ENCODE measurements around the gene HLA-DRB1. TPM values are rescaled to one million over a fixed set of nuclear protein-coding genes. Genes with fewer than 3 reads are reported as not detected.
"Not testable (repeated sequence)": the region's sequence is repeated elsewhere in the genome, so short reads cannot be mapped to it uniquely, and the experiment has no call there.

The HLA-DRB1 gene
- total RNA-seq (186 TPM), polyA plus RNA-seq (100 to 1,000 TPM in 3 of 4 donors, 10 to 100 TPM in 1; 95.6 to 306 (median 262) TPM)

- no peaks in the 10 kb centered on the region for H3K36me3 Mint-ChIP-seq
- peaks cover 15 to 42% (median 28%) of the 10 kb centered on the region in 4 donors for H3K4me1 Mint-ChIP-seq
- Histone ChIP-seq H3K27ac (ENCODE audit: insufficient read depth, low read length, poor library complexity, severe bottlenecking) (peak within 1 kb of the TSS; percentile 41), H3K4me1 (ENCODE audit: control insufficient read depth, insufficient read depth, low read length, poor library complexity, severe bottlenecking) (no peaks in the 10 kb centered on the region), H3K4me3 (ENCODE audit: low read depth, low read length) (peak within 1 kb of the TSS; percentile 83), H3K36me3 (ENCODE audit: control insufficient read depth, insufficient read depth, low read length) (no peaks in the 10 kb centered on the region), H3K27me3 (ENCODE audit: control insufficient read depth, insufficient read depth, low read length) (no peaks in the 10 kb centered on the region), H3K9me3 (ENCODE audit: control insufficient read depth in 2 of 2, low read length in 2 of 2) (no peaks in the 10 kb centered on the region)
- H3K27me3 Mint-ChIP-seq = no peaks in the 10 kb centered on the region
- peaks cover 0 to 3% (median 0%) of the 10 kb centered on the region in 7 donors for H3K9me3 Mint-ChIP-seq
- H3K4me3 Mint-ChIP-seq = peak within 1 kb of the TSS; percentile 79 to 95 (median 85)
- peak within 1 kb of the TSS; percentile 69 to 85 (median 78) for H3K27ac Mint-ChIP-seq
- DNase-seq (peak; percentile 12 to 68 (median 20)), ATAC-seq (ENCODE audit: low read depth in 2 of 2) (peak; percentile 82 to 88)
Measured at GRCh38 chr6:32589596-32590449, at the start of gene HLA-DRB1. HLA-DRB1 (minus strand) TSS chr6:32589848; CDS start chr6:32589742, 106 bp downstream.

- Histone ChIP-seq H3K27me3 (ENCODE audit: control insufficient read depth, insufficient read depth, low read length) (no peaks in the 10 kb centered on the region), H3K36me3 (ENCODE audit: control insufficient read depth, insufficient read depth, low read length) (no peaks in the 10 kb centered on the region), H3K27ac (ENCODE audit: insufficient read depth, low read length, poor library complexity, severe bottlenecking) (no peak overlapping the region), H3K4me3 (ENCODE audit: low read depth, low read length) (peak overlapping the region; percentile 37), H3K9me3 (ENCODE audit: control insufficient read depth in 2 of 2, low read length in 2 of 2) (no peaks in the 10 kb centered on the region), H3K4me1 (ENCODE audit: control insufficient read depth, insufficient read depth, low read length, poor library complexity, severe bottlenecking) (no peaks in the 10 kb centered on the region)
- Mint-ChIP-seq H3K4me1 (peaks cover 8 to 70% (median 33%) of the 10 kb centered on the region in 4 donors), H3K27me3 (no peaks in the 10 kb centered on the region), H3K9me3 (no peaks in the 10 kb centered on the region), H3K27ac (peak overlapping the region in 1 of 3 donors; percentile 90), H3K4me3 (peak overlapping the region in 3 of 4 donors; percentile 48 to 96 (median 85)), H3K36me3 (peaks cover 7% of the 10 kb centered on the region)
- no peak for DNase-seq
- no peak for ATAC-seq (ENCODE audit: low read depth in 2 of 2)
Measured at GRCh38 chr6:32638532-32639219, 49.0 kb upstream of the HLA-DRB1 start.

- no peak for DNase-seq
- Mint-ChIP-seq H3K4me1 (peaks cover 8 to 68% (median 31%) of the 10 kb centered on the region in 4 donors), H3K9me3 (no peaks in the 10 kb centered on the region), H3K4me3 (peak overlapping the region in 2 of 4 donors; percentile 76 to 96), H3K36me3 (peaks cover 7% of the 10 kb centered on the region), H3K27ac (peak overlapping the region in 1 of 3 donors; percentile 90), H3K27me3 (no peaks in the 10 kb centered on the region)
- Histone ChIP-seq H3K9me3 (ENCODE audit: control insufficient read depth in 2 of 2, low read length in 2 of 2) (no peaks in the 10 kb centered on the region), H3K27me3 (ENCODE audit: control insufficient read depth, insufficient read depth, low read length) (no peaks in the 10 kb centered on the region), H3K36me3 (ENCODE audit: control insufficient read depth, insufficient read depth, low read length) (no peaks in the 10 kb centered on the region), H3K4me1 (ENCODE audit: control insufficient read depth, insufficient read depth, low read length, poor library complexity, severe bottlenecking) (no peaks in the 10 kb centered on the region), H3K27ac (ENCODE audit: insufficient read depth, low read length, poor library complexity, severe bottlenecking) (no peak overlapping the region), H3K4me3 (ENCODE audit: low read depth, low read length) (peak overlapping the region; percentile 74)
- no peak for ATAC-seq (ENCODE audit: low read depth in 2 of 2)
Measured at GRCh38 chr6:32637883-32638282, 48.2 kb upstream of the HLA-DRB1 start.

- H3K27ac Mint-ChIP-seq = peak within 1 kb of the TSS; percentile 62 to 90 (median 87)
Measured at GRCh38 chr6:32637219-32637880, 47.7 kb upstream of the HLA-DRB1 start, which contains the start of gene HLA-DQA1. HLA-DQA1 (plus strand) TSS chr6:32637406; CDS start chr6:32637459, 53 bp downstream.

GRCh38 chr6:32635526-32636123 is 46.0 kb upstream of the HLA-DRB1 start:
- H3K27ac Mint-ChIP-seq = no peak overlapping the region

More at GRCh38 chr6:32637219-32637880, 47.7 kb upstream of the HLA-DRB1 start, which contains the start of gene HLA-DQA1:
- H3K9me3 ChIP-seq (ENCODE audit: control insufficient read depth in 2 of 2, low read length in 2 of 2) = no peaks in the 10 kb centered on the region
- DNase-seq (peak; percentile 22 to 74 (median 42)), ATAC-seq (ENCODE audit: low read depth in 2 of 2) (peak; percentile 57 to 75)
- Mint-ChIP-seq H3K36me3 (peaks cover 7% of the 10 kb centered on the region), H3K9me3 (no peaks in the 10 kb centered on the region), H3K4me1 (peaks cover 9 to 63% (median 29%) of the 10 kb centered on the region in 4 donors), H3K4me3 (peak within 1 kb of the TSS; percentile 72 to 96 (median 84)), H3K27me3 (no peaks in the 10 kb centered on the region)
- no peaks in the 10 kb centered on the region for H3K36me3 ChIP-seq (ENCODE audit: control insufficient read depth, insufficient read depth, low read length)
- H3K27ac ChIP-seq (ENCODE audit: insufficient read depth, low read length, poor library complexity, severe bottlenecking) = peak within 1 kb of the TSS; percentile 57
- no peaks in the 10 kb centered on the region for H3K27me3 ChIP-seq (ENCODE audit: control insufficient read depth, insufficient read depth, low read length)
- H3K4me3 ChIP-seq (ENCODE audit: low read depth, low read length) = peak within 1 kb of the TSS; percentile 74
- no peaks in the 10 kb centered on the region for H3K4me1 ChIP-seq (ENCODE audit: control insufficient read depth, insufficient read depth, low read length, poor library complexity, severe bottlenecking)

GRCh38 chr6:32629793-32630192 is 40.1 kb upstream of the HLA-DRB1 start:
- not testable (repeated sequence) for H3K27me3 Mint-ChIP-seq; H3K36me3 Mint-ChIP-seq; ATAC-seq (ENCODE audit: low read depth in 2 of 2); H3K9me3 ChIP-seq (ENCODE audit: control insufficient read depth in 2 of 2, low read length in 2 of 2); H3K27ac ChIP-seq (ENCODE audit: insufficient read depth, low read length, poor library complexity, severe bottlenecking); H3K36me3 ChIP-seq (ENCODE audit: control insufficient read depth, insufficient read depth, low read length); H3K4me1 ChIP-seq (ENCODE audit: control insufficient read depth, insufficient read depth, low read length, poor library complexity, severe bottlenecking); H3K4me3 Mint-ChIP-seq; H3K27me3 ChIP-seq (ENCODE audit: control insufficient read depth, insufficient read depth, low read length); H3K9me3 Mint-ChIP-seq; H3K4me3 ChIP-seq (ENCODE audit: low read depth, low read length); DNase-seq
- Mint-ChIP-seq H3K4me1 (peaks cover 11 to 50% (median 28%) of the 10 kb centered on the region in 4 donors), H3K27ac (peak overlapping the region in 1 of 3 donors; percentile 23)

More at GRCh38 chr6:32635526-32636123, 46.0 kb upstream of the HLA-DRB1 start:
- Histone ChIP-seq H3K27me3 (ENCODE audit: control insufficient read depth, insufficient read depth, low read length) (no peaks in the 10 kb centered on the region), H3K9me3 (ENCODE audit: control insufficient read depth in 2 of 2, low read length in 2 of 2) (no peaks in the 10 kb centered on the region), H3K36me3 (ENCODE audit: control insufficient read depth, insufficient read depth, low read length) (no peaks in the 10 kb centered on the region), H3K4me1 (ENCODE audit: control insufficient read depth, insufficient read depth, low read length, poor library complexity, severe bottlenecking) (no peaks in the 10 kb centered on the region), H3K27ac (ENCODE audit: insufficient read depth, low read length, poor library complexity, severe bottlenecking) (no peak overlapping the region), H3K4me3 (ENCODE audit: low read depth, low read length) (no peak overlapping the region)
- no peaks in the 10 kb centered on the region for H3K27me3 Mint-ChIP-seq
- no peak for DNase-seq
- H3K9me3 Mint-ChIP-seq = peaks cover 0 to 1% (median 0%) of the 10 kb centered on the region in 7 donors
- ATAC-seq (ENCODE audit: low read depth in 2 of 2) = no peak
- peaks cover 9 to 46% (median 20%) of the 10 kb centered on the region in 4 donors for H3K4me1 Mint-ChIP-seq
- H3K4me3 Mint-ChIP-seq = no peak overlapping the region
- peaks cover 4% of the 10 kb centered on the region for H3K36me3 Mint-ChIP-seq

- Mint-ChIP-seq H3K27me3 (peaks cover 4% of the 10 kb centered on the region), H3K36me3 (no peaks in the 10 kb centered on the region), H3K27ac (peak overlapping the region in 2 of 3 donors; percentile 87 to 90), H3K4me1 (peaks cover 16 to 54% (median 35%) of the 10 kb centered on the region in 4 donors), H3K4me3 (peak overlapping the region; percentile 5 to 74 (median 46)), H3K9me3 (peaks cover 0 to 3% (median 0%) of the 10 kb centered on the region in 7 donors)
- H3K36me3 ChIP-seq (ENCODE audit: control insufficient read depth, insufficient read depth, low read length) = no peaks in the 10 kb centered on the region
- ATAC-seq (ENCODE audit: low read depth in 2 of 2) (peak in 1 of 2 donors; percentile 26), DNase-seq (peak in 1 of 3 donors; percentile 46)
- no peaks in the 10 kb centered on the region for H3K9me3 ChIP-seq (ENCODE audit: control insufficient read depth in 2 of 2, low read length in 2 of 2)
- H3K4me3 ChIP-seq (ENCODE audit: low read depth, low read length) = peak overlapping the region; percentile 55
- H3K27me3 ChIP-seq (ENCODE audit: control insufficient read depth, insufficient read depth, low read length) = no peaks in the 10 kb centered on the region
- peak overlapping the region; percentile 33 for H3K27ac ChIP-seq (ENCODE audit: insufficient read depth, low read length, poor library complexity, severe bottlenecking)
- H3K4me1 ChIP-seq (ENCODE audit: control insufficient read depth, insufficient read depth, low read length, poor library complexity, severe bottlenecking) = peaks cover 19% of the 10 kb centered on the region
Measured at GRCh38 chr6:32627831-32628230, 38.2 kb upstream of the HLA-DRB1 start.
